GM20000 (cell line): Measurements from ENCODE around the gene ASIC2.

Experiments
- DNase-seq: peaks from one replicate; pipeline ENCODE4 v3.0.0; 2012; ENCODE audit warnings: low spot score
- TF ChIP-seq, protein P1 (sequence below): IDR thresholded peaks from 2 replicates; pipeline ENCODE4 v1.5.1; 2012; ENCODE audit warnings: mild to moderate bottlenecking, control low read depth; ENCODE audit errors: extremely low read depth, missing control alignments

The ASIC2 gene

DNA sequence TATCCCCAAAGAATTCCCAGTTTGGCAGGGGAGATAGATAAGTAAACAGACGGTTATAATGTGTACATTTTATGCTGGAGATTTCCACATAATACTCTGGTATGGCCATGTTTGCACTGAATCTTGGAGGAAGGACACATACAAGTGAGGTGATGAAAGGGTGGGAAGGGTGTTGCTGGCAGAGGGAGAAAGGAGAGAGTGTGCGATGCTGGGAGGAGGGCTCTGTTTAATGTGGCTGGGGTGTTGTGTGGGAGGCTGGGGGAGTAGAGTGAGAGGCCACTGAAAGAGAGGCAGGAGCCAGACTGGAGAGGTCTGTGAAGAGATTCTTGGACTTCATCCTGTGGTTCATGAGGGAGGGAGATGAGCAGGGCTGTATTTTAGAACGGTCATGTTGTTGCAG is 213.9 kb downstream of the ASIC2 start:
- no peak for DNase-seq
- TF ChIP-seq, protein P1, sequence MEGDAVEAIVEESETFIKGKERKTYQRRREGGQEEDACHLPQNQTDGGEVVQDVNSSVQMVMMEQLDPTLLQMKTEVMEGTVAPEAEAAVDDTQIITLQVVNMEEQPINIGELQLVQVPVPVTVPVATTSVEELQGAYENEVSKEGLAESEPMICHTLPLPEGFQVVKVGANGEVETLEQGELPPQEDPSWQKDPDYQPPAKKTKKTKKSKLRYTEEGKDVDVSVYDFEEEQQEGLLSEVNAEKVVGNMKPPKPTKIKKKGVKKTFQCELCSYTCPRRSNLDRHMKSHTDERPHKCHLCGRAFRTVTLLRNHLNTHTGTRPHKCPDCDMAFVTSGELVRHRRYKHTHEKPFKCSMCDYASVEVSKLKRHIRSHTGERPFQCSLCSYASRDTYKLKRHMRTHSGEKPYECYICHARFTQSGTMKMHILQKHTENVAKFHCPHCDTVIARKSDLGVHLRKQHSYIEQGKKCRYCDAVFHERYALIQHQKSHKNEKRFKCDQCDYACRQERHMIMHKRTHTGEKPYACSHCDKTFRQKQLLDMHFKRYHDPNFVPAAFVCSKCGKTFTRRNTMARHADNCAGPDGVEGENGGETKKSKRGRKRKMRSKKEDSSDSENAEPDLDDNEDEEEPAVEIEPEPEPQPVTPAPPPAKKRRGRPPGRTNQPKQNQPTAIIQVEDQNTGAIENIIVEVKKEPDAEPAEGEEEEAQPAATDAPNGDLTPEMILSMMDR: no peak

DNA sequence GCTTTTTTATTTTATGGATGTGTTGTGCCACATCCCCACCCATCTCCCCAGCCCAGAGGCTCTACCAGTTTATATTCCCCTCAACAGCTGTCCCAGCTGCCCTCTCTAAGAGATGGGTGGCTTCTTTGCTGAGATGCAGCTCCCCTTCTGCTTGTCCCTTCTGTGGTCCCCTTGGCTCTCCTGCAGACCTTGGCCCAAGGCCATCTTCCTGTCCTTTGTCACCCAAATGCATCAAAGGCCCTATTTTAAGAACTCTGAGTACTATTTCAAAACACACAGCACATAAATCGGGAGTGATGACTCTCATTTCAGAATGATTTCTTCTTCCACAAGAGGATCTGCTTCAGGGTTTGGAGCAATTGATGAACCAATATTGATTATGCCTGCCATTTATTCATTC is 216.1 kb downstream of the ASIC2 start:
- DNase-seq: no peak
- TF ChIP-seq, protein P1: no peak

DNA sequence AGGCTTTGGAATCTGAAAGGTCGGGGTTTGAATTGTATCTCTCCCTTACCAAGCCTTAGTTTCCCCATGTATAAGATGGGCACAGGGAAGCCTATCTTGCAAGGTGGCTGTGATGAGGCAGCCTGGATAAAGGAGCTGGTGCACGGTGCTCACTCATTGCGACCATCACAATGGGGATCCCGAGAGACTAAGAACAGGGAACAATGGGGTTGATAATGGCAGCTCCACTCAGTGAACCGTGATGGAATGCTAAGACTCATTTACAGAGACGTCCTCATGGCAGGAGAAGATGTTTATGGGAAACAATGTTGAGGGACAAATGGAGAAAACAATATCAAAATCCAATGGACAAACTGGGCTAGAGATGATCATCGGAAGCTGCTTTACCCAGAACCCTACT is 219.7 kb downstream of the ASIC2 start:
- DNase-seq: no peak
- TF ChIP-seq, protein P1: no peak

DNA sequence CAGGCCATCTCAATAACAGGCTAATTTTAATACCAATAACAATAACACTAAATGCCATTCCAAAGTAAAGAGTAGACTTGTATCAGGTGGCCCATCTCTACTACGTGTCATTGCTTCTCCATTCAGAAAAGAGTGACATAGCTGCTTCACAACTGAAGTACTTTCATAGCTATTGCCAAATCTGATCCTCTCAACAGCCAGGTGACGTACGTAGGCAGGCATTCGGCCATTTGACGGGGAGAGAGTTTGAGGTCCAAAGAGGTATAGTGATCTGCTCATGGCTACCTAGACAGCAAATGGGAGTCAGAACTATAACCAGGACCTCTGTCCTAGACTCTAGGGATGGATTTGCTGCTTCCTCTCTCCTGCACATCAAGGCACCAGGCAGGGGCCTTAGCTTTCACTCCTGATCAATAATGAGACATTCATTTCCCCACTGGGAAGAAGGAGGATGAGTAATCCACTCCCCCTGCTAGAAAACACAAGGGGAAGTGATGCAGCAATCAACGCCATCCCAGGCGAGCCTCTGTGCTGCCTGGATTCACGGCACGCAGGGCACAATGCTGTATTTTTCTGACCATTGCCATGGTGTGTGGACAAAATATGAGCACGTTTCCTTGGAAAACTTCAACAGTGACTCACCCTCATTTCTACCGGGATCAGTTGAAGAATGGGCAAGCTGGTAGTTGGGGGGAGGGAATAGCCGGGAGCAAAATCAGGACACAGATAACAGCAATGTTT is 220.5 kb downstream of the ASIC2 start:
- no peak for DNase-seq
- TF ChIP-seq, protein P1: no peak

DNA sequence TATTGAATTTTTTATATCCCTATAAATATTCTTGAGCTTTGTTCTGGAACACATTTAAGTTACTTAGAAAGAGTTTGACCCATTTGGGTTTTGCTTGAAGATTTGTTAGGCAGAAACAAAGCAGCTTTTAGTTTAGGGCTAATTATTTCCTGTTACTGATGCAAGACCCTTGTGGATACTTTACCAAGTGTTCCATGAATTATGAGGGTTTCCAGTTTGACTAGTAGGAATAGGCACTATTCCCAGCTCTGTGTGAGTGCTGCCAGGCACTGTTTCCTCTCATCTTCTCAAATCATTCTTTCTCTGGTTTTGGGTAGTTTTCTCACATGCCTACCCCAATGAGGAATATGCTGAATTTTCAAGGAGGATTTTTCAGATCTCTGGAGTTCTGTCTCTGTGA is 221.4 kb downstream of the ASIC2 start:
- no peak for DNase-seq
- TF ChIP-seq, protein P1: no peak

DNA sequence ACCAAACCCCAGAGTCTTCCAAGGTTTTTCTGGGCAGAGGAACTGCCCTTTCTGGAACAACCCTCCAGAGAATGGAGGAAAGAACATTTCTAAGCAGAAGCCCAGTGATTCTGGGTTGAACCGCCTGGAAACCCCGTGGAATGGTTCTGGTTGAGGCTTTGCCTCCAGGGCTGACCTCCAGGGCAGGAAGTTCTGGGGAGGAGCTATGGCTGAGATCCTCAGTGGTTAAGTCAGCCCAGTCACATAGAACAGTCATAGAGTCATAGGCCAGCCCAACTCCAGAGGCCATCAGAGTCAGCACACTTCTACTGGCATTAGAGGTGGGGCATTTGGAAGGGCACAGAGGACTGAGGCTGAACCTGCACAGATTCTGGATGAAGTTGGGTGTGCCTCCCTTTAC is 235.5 kb downstream of the ASIC2 start:
- DNase-seq: no peak
- TF ChIP-seq, protein P1: no peak

DNA sequence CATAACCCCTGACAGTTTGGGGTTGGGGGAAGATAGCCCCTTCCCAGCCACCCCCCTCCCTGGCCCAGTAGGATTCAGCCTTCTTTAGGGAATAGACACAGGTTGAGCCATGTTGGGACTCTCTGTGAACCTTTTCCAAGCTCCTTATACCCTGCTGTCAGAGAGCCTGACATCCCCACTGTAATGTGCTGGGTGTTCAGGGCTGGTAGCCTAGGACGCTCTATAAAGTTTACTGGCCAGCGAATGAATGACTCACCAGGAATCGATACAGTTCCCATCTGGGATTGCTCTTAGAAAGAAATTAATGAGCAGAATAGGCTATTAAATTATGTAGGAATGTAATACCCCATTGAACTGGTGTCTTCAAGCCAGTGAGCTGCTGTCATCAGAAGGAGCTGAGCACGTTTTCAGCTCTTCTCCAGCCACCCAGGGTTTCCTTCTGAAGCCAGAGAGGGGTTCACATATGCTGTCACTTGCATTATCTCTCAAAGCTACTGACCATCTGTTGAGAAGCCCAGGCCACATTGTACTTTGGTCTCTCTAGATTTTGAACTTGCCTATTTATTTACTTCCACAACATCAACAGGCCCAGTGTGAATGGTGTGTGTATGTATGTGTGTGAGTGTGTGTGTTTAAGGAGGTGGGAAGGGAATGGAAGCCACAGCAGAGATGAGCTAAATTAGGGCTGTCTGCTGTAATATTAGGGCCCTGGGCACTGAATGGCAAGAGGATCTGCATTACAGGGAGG is 236.5 kb downstream of the ASIC2 start:
- DNase-seq: no peak
- TF ChIP-seq, protein P1: no peak
